ENCODE measurements around the gene SNX14.

SNX14 gene

DNA sequence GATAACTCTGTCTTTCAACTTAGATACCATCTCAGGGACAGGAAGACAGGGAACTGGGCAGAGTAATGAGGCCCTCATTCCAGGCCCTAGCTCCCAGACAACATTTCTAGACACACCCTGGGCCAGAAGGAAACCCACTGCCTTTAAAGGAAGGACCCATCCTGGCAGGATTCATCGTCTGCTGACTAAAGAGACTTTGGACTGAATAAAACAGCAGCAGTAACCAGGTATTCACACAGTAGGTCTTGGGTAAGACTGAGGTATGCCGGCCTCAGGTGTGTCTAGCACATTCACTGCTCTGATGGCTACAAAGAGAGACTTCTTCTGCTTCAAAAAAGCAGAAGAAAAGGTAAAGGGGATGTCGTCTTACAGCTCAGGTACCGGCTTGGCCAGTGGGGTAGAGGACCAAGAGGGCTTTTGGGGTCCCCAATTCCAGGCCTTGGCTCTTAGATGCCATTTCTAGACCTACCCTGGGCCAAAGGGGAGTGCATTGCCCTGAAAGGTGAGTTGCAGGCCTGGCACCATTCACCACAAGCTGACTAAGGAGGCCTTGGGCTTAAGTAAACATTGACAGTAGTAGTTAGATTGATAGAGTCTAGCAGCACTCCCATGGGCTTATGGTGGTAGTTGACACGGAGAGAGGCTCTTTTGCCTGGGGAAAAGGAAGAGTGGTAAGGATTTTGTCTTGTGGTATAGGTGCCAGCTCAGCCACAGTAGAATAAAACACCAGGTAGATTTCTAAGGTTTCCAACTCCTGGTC, 13.4 kb downstream of the SNX14 start:
- DNase-seq (ENCODE audit: extremely low read depth, insufficient read length): no peak
- Histone ChIP-seq H3K36me3 (ENCODE audit: control insufficient read depth, insufficient read depth, low read length) (no peaks in the 10 kb centered on the region; the same call in 1 of the 2 replicates), H3K27me3 (replicated peaks; ENCODE audit: control insufficient read depth, insufficient read depth, low read length) (no peaks in the 10 kb centered on the region), H3K4me3 (replicated peaks; ENCODE audit: low read depth, low read length) (no peak overlapping the region)
- TF ChIP-seq, protein P1, sequence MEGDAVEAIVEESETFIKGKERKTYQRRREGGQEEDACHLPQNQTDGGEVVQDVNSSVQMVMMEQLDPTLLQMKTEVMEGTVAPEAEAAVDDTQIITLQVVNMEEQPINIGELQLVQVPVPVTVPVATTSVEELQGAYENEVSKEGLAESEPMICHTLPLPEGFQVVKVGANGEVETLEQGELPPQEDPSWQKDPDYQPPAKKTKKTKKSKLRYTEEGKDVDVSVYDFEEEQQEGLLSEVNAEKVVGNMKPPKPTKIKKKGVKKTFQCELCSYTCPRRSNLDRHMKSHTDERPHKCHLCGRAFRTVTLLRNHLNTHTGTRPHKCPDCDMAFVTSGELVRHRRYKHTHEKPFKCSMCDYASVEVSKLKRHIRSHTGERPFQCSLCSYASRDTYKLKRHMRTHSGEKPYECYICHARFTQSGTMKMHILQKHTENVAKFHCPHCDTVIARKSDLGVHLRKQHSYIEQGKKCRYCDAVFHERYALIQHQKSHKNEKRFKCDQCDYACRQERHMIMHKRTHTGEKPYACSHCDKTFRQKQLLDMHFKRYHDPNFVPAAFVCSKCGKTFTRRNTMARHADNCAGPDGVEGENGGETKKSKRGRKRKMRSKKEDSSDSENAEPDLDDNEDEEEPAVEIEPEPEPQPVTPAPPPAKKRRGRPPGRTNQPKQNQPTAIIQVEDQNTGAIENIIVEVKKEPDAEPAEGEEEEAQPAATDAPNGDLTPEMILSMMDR (IDR thresholded peaks at IDR 0.05; ENCODE audit: insufficient read depth, low read length, poor library complexity, severe bottlenecking): no peak

DNA sequence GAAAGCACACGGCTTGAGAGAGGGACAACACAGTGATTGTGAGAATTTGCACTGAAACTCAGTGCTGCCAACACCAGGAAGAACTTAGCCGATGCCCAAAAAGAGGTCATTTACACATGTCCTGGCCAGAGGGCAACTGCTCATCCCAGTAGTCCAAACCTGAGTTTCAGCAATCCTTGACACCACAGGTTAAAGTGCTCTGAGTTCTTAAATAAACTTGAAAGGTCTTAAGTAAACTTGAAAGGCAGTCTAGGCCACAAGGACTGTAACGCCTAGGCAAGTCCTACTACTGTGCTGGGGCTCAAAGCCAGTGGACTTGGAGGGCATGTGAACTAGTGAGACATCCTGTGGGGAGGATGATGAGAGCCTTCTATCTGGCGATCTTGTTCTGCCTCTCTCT, 14.1 kb downstream of the SNX14 start:
- TF ChIP-seq, protein P1 (IDR thresholded peaks at IDR 0.05; ENCODE audit: insufficient read depth, low read length, poor library complexity, severe bottlenecking): no peak
- Histone ChIP-seq H3K4me3 (replicated peaks; ENCODE audit: low read depth, low read length) (no peak overlapping the region), H3K36me3 (ENCODE audit: control insufficient read depth, insufficient read depth, low read length) (no peaks in the 10 kb centered on the region; the same call in 1 of the 2 replicates)

DNA sequence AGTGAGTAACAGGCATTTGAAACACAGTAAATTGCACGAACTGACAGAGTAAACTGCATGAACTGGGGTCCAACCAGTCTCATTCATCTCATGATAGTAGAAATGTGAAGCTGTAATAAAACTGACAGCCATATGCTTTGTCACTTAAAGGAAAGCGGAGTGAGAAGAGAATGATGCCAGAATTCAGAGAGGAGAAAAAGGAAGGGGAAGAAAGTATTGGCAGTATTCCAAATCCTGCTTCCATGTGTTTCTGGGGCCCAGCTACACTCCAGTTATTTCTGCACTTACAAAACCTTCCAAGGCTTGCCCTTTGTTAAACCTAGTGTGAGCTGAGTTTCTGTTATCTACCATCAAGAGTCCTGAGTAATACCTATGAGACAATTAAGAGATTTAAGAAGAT, 17.2 kb downstream of the SNX14 start:
- no peak for DNase-seq (ENCODE audit: extremely low read depth, insufficient read length)
- H3K4me3 ChIP-seq (replicated peaks; ENCODE audit: low read depth, low read length): no peak overlapping the region
- TF ChIP-seq, protein P1 (IDR thresholded peaks at IDR 0.05; ENCODE audit: insufficient read depth, low read length, poor library complexity, severe bottlenecking): no peak
- H3K36me3 ChIP-seq (ENCODE audit: control insufficient read depth, insufficient read depth, low read length): no peaks in the 10 kb centered on the region; the same call in 1 of the 2 replicates
- H3K27me3 ChIP-seq (replicated peaks; ENCODE audit: control insufficient read depth, insufficient read depth, low read length): no peaks in the 10 kb centered on the region

More for the DNA sequence above, 14.1 kb downstream of the SNX14 start:
- DNase-seq (ENCODE audit: extremely low read depth, insufficient read length): no peak
- no peaks in the 10 kb centered on the region for H3K27me3 ChIP-seq (replicated peaks; ENCODE audit: control insufficient read depth, insufficient read depth, low read length)

DNA sequence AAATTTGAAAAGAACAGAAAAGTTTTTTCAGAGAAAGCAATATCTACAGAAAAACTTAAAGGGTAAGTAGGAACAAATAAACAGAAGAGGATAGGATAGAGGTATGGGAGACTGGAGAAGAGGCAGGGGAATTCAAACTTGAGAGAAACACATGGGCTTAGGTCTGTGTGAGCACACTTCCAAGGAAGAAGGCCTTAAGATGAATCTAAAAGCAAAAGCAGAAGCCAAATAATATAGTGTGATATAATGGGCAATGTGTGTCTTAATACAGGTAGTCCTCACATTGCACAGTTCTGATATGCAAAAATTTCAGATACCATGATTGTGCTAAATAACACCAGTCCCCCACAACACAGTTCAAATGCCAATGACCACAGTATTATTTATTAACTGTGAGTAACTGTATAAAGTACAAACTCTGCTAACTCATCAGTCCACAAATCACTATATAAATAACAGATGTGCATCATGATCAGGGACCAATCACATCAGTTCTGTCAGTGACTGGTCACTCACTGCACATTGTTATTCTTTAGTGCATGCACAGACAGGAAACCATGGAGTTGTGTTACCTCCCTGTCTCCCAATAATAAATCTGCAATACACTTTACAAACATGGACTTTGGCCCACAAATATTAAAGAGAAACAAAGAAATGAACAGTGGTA, 18.6 kb downstream of the SNX14 start:
- no peak for DNase-seq (ENCODE audit: extremely low read depth, insufficient read length)
- Histone ChIP-seq H3K36me3 (ENCODE audit: control insufficient read depth, insufficient read depth, low read length) (no peaks in the 10 kb centered on the region; the same call in 1 of the 2 replicates), H3K4me3 (replicated peaks; ENCODE audit: low read depth, low read length) (no peak overlapping the region), H3K27me3 (replicated peaks; ENCODE audit: control insufficient read depth, insufficient read depth, low read length) (no peaks in the 10 kb centered on the region)
- TF ChIP-seq, protein P1 (IDR thresholded peaks at IDR 0.05; ENCODE audit: insufficient read depth, low read length, poor library complexity, severe bottlenecking): no peak

DNA sequence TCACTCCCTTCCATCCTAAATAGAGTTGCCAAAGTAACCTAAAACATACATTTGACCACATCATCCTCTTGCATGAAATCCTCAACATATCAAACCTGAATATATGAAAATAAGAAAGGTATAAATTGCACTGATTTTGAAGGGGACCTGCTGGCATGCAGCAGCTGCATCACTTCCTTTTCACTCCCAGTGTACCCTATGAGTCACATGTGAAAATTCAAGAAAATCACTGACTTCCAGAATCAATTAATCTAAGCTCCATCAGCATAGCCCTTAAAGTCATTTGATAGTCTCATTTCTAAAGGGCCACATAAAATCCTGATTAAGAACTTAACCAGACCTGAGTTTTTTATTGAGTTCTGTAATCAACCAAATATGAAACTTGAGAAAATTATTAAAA, 24.3 kb downstream of the SNX14 start:
- H3K27me3 ChIP-seq (replicated peaks; ENCODE audit: control insufficient read depth, insufficient read depth, low read length): no peaks in the 10 kb centered on the region
- H3K4me3 ChIP-seq (replicated peaks; ENCODE audit: low read depth, low read length): no peak overlapping the region
- DNase-seq (ENCODE audit: extremely low read depth, insufficient read length): no peak
- no peaks in the 10 kb centered on the region; the same call in 1 of the 2 replicates for H3K36me3 ChIP-seq (ENCODE audit: control insufficient read depth, insufficient read depth, low read length)
- TF ChIP-seq, protein P1 (IDR thresholded peaks at IDR 0.05; ENCODE audit: insufficient read depth, low read length, poor library complexity, severe bottlenecking): no peak
